Uterus (tissue), 2 donors: Measurements from ENCODE around the gene F12.

ENCODE experiments used
- CTCF ChIP-seq, 4 experiments: fragments of 200-600 bp in 2 of 4; fragments of 450-650 bp in 2 of 4; sonication (generic) in 2 of 4; IDR thresholded peaks; one replicate each; pipeline ENCODE4 v1.5.1; 2016 to 2019; ENCODE audit warnings: antibody characterized with exemption in 4 of 4, mild to moderate bottlenecking in 2 of 4, moderate library complexity in 1 of 4
- POLR2A ChIP-seq, 2 donors: fragments of 450-650 bp; IDR thresholded peaks; one replicate each; pipeline ENCODE4 v1.6.1; 2016; ENCODE audit warnings: antibody characterized with exemption in 2 of 2, mild to moderate bottlenecking in 1 of 2, moderate library complexity in 1 of 2

- TF ChIP-seq CTCF (IDR thresholded peaks at IDR 0.05) (no peak), POLR2A (IDR thresholded peaks at IDR 0.05) (no peak)
These were observed 52.6 kb downstream of the F12 start for GRCh38 chr5:177356746-177357145.
